SW480 (cell line): ENCODE data around the gene SLC35A1.
A peak's percentile ranks its signal among the peaks of the same experiment; 100 is the strongest.
"Not testable (repeated sequence)": the region's sequence is repeated elsewhere in the genome, so short reads cannot be mapped to it uniquely, and the experiment has no call there.

ENCODE experiments used
- DNase-seq: peaks from one replicate; pipeline ENCODE4 v3.0.0-alpha.2; 2016; ENCODE audit warnings: low spot score

SLC35A1 gene, protein sequence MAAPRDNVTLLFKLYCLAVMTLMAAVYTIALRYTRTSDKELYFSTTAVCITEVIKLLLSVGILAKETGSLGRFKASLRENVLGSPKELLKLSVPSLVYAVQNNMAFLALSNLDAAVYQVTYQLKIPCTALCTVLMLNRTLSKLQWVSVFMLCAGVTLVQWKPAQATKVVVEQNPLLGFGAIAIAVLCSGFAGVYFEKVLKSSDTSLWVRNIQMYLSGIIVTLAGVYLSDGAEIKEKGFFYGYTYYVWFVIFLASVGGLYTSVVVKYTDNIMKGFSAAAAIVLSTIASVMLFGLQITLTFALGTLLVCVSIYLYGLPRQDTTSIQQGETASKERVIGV

DNA sequence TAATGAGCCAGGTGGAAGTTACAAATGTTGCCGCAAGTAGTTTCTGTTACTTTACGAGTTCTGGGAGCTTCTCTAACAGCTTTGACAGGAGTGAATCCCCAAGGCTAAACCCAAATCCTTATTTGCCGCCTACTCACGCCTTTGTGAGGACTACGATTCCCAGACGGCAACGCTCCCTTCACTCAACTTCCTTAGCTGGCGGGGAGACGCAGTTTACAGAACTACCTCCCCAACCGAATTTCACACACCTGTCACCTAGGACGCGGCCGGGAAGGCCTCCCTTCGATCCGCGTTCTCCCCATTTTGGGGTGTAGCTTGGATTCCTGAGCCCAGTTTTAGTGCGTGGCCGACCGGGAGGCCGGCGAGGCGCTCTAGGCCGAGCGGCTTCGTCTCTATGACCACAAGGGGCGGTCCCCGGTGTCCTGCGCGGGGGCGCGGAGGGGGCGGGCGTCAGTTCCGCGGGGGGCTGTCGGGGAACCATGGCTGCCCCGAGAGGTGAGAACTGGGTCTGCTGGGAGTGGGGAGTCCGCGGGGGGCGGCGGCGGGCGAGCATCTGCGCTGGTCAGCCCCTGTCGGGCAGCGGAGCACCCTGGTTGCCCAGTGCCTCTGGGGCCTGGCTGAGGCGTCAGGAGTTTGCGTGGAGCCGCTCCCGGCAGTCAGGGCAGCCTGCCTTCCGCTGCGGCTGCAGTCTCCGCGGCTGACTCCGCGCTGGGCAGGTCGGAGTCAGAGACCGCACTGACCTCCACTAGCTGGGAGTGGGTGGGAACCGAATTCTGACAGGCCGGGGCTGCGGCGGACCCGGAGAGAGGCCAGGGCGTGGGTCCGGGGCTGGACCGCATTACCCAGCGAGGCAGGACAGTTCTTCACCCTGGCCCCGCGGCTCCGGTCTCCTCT is at the start of gene SLC35A1:
Gene SLC35A1 (plus strand): TSS at position 450 of the 894 bp plus-strand sequence. CDS start 30 bp downstream, at position 480.
- DNase-seq = peak; percentile 76

DNA sequence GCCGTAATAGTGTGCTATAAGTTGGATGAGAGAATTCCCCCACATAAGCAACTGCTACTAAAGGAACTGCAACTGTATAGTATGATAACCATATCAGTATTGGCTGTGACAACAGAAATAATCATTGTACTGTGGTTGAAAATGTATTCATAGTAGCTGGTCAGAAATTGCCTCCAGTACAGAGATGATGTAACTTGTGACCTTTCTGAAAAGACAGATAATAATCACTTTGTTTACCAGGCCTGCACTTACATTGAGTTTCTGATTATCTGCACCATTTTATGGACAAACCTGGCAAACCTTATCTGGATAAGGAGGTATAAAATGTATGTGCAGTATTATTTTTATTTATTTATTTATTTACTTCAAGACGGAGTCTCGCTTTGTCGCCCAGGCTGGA is 46.0 kb upstream of the SLC35A1 start:
- DNase-seq = no peak

DNA sequence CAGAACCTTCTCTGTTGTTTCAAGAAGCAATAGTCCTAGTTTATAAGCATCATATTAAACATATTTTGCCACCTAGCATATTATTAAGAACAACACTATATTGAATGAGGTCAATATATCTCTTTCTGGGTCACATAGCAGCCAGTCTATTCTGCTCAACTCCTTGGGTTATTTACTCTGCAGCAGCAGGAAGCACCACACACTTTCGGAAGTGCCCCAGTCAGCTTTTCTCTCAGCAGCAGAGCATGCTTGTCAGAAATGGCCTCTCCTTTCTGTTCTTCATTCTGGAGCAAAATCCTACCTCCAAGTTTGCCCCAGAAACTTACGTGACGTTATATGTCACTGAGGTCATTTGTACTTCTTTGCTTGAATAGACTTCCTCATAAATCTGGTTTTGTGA is 42.3 kb upstream of the SLC35A1 start:
- DNase-seq = no peak

DNA sequence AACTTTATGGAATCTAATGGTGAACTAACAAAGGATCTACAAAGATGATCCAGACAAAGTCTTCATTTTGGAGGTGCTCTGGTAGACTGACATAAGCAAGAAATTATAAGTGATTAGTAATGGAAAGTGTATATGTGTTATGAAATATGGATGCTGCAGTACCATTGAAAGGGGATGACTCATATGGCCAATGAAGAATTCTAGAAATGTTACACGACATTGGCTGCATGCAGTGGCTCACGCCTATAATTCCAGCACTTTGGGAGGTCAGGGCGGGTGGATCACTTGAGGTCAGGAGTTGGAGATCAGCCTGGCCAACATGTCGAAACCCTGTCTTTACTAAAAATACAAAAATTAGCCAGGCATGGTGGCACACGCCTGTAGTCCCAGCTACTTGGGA is 41.5 kb upstream of the SLC35A1 start:
- peak; percentile 37 for DNase-seq

DNA sequence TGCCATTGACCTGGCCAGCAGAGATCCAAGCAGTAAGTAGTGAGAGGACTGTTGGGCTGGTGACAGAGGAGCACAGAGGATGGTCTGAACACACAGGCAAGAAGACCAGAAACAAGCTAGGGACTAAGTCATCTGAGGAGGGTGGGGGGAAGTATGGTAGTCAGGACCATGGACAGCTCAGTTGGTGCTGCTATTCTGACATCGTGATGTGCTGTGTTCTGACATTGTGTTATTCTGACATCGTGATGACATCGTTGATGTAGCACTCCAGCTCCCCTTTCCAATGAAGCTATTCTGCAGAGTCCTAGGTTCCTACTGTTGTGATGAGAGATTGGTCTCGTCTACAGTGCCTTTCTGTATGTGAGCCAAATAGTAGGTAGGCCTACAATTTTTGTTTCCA is 36.3 kb upstream of the SLC35A1 start:
- DNase-seq = peak; percentile 67

DNA sequence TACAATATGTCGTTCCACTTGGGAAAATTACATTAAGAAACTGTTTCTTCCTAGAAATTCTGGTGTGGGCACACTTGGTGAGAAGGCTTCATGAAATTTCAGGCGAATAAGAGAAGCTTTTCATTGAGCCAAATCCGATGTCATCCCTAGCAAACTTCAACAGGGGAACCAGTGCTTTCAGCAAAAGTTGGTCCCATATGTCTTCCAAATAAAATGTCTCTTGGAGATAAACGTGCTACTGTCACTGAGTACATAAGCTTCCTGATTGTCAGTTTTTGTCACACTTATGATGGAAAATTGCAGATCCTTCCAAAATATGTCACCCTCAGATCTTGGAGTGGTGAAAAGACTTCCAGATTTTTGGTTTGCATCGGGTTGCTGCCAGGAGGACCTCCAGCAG is 31.1 kb upstream of the SLC35A1 start:
- no peak for DNase-seq

DNA sequence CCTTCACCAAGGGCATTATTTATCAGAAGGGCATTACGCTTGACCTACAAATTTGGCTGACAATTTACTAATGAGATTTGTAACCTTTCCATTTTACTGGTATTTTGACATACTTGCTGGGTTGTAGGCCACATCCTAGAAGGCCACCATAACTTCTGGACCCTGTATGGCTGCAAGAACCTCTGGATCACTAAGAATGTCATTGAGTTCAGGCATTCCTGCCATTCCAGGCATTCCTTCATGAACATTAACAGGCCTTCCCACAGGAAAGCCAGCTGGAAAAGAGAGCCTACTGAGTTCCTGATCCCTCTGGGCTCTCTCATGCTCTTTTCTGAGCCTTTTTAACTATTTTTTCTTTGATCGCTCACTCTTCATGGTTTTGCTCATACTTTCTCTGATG is 28.4 kb upstream of the SLC35A1 start:
- DNase-seq = no peak

DNA sequence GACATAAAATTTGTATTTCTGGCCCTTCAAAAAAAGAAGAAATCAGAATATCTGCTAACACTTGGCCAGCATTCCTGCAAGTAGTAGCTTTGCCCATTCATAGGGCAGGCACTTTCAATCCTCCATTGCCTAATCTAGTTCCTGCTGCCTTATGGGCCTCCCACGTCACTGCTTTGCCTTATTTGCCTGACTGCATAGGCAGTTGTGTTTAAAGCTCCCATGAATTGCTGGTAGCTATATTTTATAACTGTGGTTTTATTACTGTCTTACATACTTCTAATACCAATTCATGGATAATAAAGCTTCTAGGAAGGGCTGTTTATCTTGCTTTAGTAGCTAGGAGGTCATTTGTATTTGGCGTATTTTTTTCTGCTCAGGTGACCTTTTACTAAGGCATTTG is 7.7 kb upstream of the SLC35A1 start:
- no peak for DNase-seq

DNA sequence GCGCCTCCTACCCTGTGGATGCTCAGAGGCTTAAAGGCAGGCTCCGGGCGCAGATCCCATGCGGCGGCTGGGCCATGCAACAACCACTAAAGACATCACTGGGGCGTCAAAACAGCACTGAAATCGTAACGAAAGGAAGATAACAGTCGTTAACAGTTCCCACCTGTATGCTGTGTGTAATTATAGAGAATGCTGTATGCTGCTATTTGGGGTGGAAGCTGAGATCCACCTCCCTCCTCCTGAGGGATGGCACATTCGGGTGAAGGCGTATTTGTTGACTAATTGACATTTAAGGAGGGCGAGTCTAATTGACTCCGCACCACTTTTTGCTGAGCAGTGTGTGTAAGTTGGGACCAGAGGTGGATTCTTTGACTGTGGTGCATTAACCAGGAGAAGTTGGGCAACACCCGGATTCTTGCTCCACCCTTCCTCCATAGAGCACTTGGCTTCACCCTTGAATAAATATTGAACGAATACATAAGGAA is 687 bp downstream of the SLC35A1 start:
- DNase-seq = peak; percentile 16

DNA sequence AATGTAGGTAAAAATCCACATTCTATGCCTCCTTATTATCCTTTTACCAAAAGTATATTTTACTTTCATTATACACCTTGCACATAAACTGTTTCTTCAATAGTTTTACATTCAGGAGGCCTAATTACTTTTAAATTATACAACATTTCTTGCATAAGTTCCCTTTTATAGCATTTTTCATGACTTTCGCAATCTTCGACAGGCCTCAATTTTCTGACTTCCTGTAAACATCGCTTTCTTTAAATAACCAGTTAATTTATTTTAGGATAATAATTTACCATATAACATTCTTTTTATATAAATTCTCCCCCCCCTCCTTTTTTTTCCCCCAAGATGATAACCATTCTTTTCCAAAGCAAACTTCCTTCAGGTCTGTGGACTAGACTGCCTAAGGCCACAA is 9.2 kb downstream of the SLC35A1 start:
- DNase-seq = no peak

DNA sequence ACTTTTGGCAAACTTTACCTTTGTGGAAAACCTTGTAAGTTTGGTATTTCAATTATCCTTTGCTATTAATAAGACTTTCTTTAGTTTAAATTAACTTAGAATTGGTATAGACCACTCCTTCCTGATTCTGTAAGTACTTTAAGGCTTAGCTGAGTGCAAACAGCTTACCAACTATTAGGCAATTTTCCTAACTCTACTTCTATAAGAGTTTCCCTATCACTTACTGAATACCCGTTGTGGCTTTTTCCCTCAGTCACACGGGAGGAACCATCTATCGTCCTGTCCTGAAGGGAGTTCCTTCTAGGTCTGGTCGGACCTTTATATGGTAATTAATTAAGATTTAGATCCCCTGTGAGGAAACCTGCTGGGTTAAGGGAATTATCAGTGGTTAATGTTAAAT is 9.6 kb downstream of the SLC35A1 start:
- no peak for DNase-seq

DNA sequence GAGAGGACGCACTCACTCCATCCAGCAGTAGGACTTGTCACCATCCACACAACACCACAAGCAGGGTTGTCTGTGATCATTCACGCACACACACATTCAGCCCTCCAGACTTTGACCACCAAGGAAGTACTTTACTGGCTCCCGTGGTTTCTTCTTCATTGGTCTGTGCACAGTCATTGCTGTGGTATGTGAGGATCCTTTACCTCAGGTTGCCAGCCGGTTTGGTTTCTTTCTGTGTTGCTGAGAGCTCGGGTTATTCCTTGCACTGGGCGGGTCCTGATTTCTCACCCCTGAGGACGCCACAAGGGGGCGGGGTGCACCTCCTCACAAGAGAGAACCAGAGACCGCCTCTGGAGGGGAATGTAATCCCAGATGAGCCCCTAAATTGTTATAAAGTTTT is 11.2 kb downstream of the SLC35A1 start:
- peak; percentile 18 for DNase-seq

DNA sequence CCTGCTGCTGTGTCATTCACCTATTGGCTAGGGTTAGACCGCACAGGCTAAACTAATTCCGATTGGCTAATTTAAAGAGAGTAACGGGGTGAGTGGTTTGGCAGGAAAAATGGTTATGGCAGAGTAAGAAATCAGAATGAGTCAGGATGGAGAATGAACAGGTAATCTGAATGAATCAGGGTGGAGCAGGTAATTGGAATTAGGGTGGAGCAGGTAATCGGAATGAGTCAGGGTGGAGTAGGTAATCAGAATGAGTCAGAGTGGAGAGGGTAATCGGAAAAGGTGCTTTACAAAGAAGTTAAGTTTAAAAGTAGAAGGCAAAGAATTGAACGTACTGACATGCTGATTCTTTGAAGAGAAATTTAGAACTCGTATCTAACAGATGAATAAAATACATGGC is 11.7 kb downstream of the SLC35A1 start:
- no peak for DNase-seq

DNA sequence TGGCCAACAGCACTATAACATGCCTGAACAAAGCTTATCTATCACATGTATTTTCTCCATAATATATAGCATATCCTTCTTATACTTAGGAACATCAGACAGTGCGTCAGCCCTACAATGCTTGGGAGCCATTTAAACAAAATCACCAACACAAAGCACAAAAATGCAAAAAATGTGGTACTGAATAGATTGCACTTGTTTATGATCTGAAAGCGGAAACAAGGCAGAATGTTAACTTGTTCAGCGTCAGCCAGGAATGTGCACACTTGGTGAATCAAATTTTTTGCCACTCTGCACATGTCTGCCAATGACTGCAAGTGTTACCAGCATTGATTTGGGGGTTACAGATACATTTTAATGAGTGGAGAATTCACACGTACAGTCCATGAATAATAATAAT is 14.8 kb downstream of the SLC35A1 start:
- no peak for DNase-seq

DNA sequence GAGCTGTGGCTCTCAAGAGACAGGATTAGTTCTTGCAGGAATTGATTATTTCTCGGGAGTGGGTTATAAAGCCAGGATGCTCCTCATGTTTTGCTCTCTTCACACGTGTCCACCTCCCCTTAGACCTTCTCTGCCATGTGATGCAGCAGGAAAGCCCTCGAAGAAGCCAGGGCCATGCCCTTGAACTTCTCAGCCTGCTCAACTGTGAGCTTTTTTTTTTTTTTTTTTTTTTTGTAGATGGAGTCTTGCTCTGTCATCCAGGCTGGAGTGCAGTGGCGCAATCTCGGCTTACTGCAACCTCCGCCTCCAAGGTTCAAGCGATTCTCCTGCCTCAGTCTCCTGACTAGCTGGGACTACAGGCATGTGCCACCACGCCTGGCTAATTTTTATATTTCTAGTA is 16.6 kb downstream of the SLC35A1 start:
- not testable (repeated sequence) for DNase-seq

DNA sequence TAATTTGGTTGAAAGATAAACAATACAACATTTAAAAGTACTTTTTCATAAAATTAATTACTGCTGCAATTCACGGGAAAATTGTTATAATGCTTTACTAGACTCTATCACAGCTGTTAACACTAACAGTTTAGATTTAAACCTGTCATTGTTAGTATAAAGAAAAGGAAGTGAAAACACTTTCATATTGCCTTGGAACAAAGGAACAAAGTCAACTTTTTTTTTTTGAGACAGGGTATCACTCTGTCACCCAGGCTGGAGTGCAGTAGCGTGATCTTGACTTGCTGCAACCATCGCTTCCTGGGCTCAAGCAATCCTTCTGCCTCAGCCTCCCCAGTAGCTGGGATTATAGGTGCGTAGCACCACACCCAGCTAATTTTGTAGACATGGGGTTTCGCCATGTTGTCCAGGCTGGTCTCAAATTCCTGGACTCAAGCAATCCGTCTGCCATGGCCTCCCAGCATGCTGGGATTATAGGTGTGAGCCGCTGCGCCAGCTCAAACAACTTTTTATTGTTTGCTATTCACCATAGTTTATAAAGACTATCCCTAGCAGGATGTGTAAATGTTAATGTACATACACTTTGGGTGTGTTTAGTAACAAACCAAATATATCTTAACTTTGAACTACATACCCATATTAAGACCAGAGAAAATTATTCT is 22.1 kb downstream of the SLC35A1 start:
- no peak for DNase-seq

DNA sequence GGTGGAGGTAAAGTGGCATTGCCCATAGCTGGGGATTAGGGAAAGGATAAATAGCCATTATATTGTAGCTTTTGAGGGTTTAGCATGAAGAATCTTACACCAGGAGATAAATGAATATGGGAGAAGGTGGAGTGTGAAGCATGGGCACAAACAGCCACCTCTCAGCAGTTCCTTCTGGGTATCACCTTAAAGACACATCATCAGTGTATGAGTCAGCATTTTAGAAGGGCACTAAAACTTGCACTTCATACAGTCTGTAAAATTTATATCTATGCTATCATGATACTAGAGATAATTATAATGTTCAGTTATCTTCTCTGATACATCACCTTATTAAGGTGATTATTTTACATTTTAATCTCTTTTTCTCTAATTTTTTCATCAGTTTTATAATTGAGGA is 25.3 kb downstream of the SLC35A1 start:
- no peak for DNase-seq

DNA sequence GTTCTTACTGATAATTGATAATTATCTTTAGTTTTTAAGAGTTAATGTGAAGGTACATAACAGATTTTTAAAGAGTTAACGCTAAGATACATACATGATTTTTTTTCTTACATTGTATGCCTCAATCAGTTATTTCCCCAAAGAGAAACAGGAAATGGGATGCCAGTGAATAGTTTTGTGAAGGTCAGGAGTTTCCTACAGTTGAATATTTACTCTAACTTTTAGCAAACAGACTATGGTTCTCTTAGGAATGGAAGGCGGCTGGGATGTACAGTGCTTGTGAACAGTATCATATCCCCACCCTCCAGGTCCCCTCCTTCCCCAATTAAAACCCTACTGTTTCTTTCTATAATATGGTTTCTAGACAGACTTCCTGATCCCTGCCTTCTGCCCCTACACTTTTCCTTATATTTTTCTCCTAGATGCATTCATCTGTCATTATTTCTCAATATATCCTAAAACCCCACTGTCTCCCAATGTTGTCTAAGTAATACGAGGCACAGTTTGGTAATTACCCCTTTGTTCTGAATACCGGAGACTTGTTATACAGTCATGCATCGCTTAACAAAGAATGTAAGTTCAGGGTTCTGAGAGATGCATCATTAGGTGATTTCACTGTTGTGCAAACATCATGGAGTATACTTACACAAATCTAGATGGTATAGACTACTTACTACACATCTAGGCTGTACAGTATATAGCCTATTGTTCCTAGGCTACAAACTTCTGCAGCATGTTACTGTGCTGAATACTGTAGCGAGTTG is 29.2 kb downstream of the SLC35A1 start:
- no peak for DNase-seq

DNA sequence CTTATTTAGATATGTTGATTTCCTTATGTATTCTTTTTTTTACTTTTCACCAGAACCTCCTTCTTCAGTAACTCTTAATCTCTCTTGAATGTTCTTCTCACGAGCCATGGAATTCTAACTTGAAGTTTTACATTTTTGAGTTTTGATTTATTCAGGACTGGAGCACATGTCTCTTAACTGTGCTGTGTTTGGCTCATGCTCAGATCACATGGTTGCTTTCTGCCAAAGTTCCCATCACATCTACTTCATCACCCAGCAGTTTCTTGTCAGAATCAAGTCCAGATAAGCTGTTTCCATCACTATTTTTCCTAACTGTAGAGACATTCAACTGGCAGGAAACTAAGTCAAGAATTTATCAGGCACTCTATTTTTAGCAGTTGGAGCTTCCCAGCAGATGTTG is 31.7 kb downstream of the SLC35A1 start:
- no peak for DNase-seq

DNA sequence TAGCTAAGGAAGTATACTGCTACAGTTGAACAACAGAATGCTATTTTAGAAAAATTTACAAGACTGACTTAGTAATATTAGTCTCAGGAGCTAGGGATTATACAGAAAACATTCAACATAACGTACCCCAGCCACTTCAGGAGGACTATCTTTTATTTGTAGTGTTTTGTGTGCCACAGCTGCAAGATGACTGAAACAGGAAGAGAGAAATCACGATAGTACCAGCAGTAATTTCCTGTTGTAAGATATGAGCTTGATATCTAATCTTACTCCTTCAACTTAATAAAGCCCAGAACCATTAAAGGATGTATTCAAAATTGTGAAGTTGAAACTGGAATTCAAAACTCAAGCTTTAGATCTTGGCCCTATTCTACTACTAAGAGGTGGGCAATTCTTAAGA is 42.1 kb downstream of the SLC35A1 start:
- no peak for DNase-seq

DNA sequence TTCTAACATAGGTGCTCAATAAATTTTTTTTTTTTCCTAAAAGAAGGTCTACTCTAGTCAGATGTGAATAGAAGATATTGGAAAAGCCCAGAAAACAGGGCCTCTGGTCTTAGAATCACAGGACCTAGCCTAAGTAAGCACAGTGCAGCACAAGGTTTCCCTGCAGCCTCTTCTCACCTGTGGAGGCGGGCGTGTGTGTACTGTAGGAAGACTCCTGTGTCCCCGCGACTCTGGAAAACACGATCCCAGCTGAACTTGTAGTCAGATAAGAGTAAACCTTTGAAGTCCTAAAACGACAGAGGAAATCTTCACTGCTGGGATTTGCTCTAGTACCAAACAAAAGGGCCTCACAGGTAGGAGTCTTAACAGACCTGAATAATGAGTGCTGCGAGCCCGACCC is 45.7 kb downstream of the SLC35A1 start:
- DNase-seq = no peak

DNA sequence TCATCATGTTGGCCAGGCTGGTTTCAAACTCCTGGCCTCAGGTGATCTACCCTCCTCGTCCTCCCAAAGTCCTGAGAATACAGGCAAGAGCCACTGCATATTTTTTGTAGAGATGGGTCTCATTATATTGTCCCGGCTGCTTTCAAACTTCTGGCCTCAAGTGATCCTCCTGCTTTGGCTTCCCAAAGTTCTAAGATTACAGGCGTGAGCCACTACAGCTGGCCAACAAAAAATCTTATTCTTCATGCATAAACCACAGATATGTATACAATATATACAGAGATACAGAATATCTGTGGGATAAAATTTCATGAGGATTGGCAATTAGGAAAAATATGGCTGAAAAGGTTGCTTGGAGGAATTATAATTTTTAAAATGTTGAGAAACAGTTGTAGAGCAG is 49.9 kb downstream of the SLC35A1 start:
- DNase-seq = no peak
